Hepatocyte (in vitro differentiated cells): ENCODE measurements around the gene COL4A2. TPM values are rescaled to one million over a fixed set of nuclear protein-coding genes. Genes with fewer than 3 reads are reported as not detected.

Experiments used
- DNase-seq: peaks from one replicate; pipeline ENCODE4 v3.0.0-alpha.2; 2016; ENCODE audit warnings: low spot score
- H2AFZ ChIP-seq: fragments of 200-600 bp; sonication (generic); 2 replicates; pipeline ENCODE4 v1.6.0; 2016; ENCODE audit warnings: antibody characterized with exemption, mild to moderate bottlenecking
- H3K27ac ChIP-seq: fragments of 200-600 bp; sonication (generic); 2 replicates; pipeline ENCODE4 v1.5.1; 2016; ENCODE audit warnings: mild to moderate bottlenecking
- H3K27me3 ChIP-seq: fragments of 200-600 bp; sonication (generic); 2 replicates; pipeline ENCODE4 v1.6.1; 2016
- H3K36me3 ChIP-seq: fragments of 200-600 bp; sonication (generic); replicated peaks from 2 replicates; pipeline ENCODE4 v1.5.1; 2016; ENCODE audit warnings: low read depth; ENCODE audit not compliant: insufficient read depth
- H3K4me1 ChIP-seq: fragments of 200-600 bp; sonication (generic); 2 replicates; pipeline ENCODE4 v1.5.1; 2016; ENCODE audit warnings: mild to moderate bottlenecking, moderate library complexity; ENCODE audit not compliant: insufficient read depth
- H3K4me2 ChIP-seq: fragments of 200-600 bp; sonication (generic); 2 replicates; pipeline ENCODE4 v1.6.0; 2016
- H3K4me3 ChIP-seq: fragments of 200-600 bp; sonication (generic); 2 replicates; pipeline ENCODE4 v1.5.1; 2016; ENCODE audit warnings: mild to moderate bottlenecking
- H3K79me2 ChIP-seq: fragments of 200-600 bp; sonication (generic); 2 replicates; pipeline ENCODE4 v1.6.0; 2017; ENCODE audit warnings: mild to moderate bottlenecking
- H3K9me2 ChIP-seq: fragments of 200-600 bp; sonication (generic); replicated peaks from 2 replicates; pipeline ENCODE4 v1.6.0; 2017; ENCODE audit warnings: mild to moderate bottlenecking; ENCODE audit not compliant: insufficient read depth
- H3K9me3 ChIP-seq: fragments of 200-600 bp; sonication (generic); 2 replicates; pipeline ENCODE4 v1.5.1; 2016; ENCODE audit warnings: low read depth, mild to moderate bottlenecking
- H4K20me1 ChIP-seq: fragments of 200-600 bp; sonication (generic); 2 replicates; pipeline ENCODE4 v1.6.0; 2016; ENCODE audit warnings: mild to moderate bottlenecking; ENCODE audit not compliant: insufficient read depth, poor library complexity, severe bottlenecking
- EZH2 ChIP-seq: fragments of 200-600 bp; sonication (generic); IDR thresholded peaks from 2 replicates; pipeline ENCODE4 v1.6.1; 2016; ENCODE audit warnings: antibody characterized with exemption, mild to moderate bottlenecking, borderline replicate concordance
- EZH2phosphoT487 ChIP-seq: fragments of 200-600 bp; sonication (generic); IDR thresholded peaks from one replicate; pipeline ENCODE4 v1.6.1; 2018; ENCODE audit warnings: antibody characterized with exemption, mild to moderate bottlenecking, low read depth, moderate library complexity; ENCODE audit not compliant: unreplicated experiment, severe bottlenecking
- WGBS: methylation state at CpG from one replicate; pipeline ENCODE4 v1.1.6; 2016; ENCODE audit warnings: low lambda C conversion rate; ENCODE audit errors: missing lambda C conversion rate; 5-methylcytosine and 5-hydroxymethylcytosine counted together
- polyA plus RNA-seq: library from polyadenylated mRNA; unstranded; fragments of >200 nt; fragmentation: Nextera tagmentation; extraction: Ambion mirVana; gene quantifications from 2 replicates; pipeline ENCODE4 v1.2.1, GENCODE V29; 2016
- total RNA-seq: library from RNA; depleted of rRNA; stranded (reverse); fragments of >200 nt; gene quantifications from 2 replicates; pipeline ENCODE4 v1.2.3, GENCODE V29; 2014
- TF ChIP-seq, protein P1 (sequence below): fragments of 200-600 bp; sonication (generic); IDR thresholded peaks from 2 replicates; pipeline ENCODE4 v1.5.1; 2016; ENCODE audit warnings: antibody characterized with exemption, mild to moderate bottlenecking; ENCODE audit not compliant: poor library complexity

The COL4A2 gene
- total and polyA plus RNA-seq, 2 experiments from 2014 or later: 171 to 221 TPM

DNA sequence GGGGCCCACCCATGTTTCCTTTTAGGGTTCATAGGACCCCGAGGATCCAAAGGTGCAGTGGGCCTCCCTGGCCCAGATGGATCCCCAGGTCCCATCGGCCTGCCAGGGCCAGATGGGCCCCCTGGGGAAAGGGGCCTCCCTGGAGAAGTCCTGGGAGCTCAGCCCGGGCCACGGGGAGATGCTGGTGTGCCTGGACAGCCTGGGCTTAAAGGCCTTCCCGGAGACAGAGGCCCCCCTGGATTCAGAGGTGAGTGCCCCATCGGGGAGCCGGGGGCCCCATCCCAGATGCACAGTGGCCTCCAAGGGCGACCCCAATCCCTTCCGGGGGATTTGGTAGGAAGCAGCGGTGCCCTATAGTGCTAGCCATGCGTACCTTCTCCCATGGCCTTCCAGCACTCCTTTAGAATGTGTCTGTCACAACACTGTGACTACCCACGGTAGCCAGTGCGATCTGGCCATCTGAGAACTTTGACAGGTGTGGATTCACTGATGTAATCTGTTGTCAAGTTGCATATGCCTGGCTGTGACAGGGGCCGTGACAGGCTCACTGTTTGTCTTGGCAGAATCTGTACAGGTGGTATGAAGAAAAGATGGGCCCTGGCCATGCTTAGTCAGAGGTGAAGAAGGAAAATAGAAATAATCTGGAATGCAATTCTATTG is 165.9 kb downstream of the COL4A2 start:
- WGBS: 97% methylated on average over 14 of the region's 14 CpGs
- H3K36me3 ChIP-seq: no peaks in the 10 kb centered on the region
- no peaks in the 10 kb centered on the region for H3K79me2 ChIP-seq
- no peaks in the 10 kb centered on the region for H3K4me1 ChIP-seq
- H4K20me1 ChIP-seq: no peaks in the 10 kb centered on the region
- H3K4me3 ChIP-seq: no peak overlapping the region
- no peak overlapping the region for H3K27ac ChIP-seq
- no peaks in the 10 kb centered on the region for H3K27me3 ChIP-seq
- no peak overlapping the region for H3K4me2 ChIP-seq
- no peaks in the 10 kb centered on the region for H3K9me2 ChIP-seq
- H3K9me3 ChIP-seq: no peaks in the 10 kb centered on the region
- H2AFZ ChIP-seq: no peak overlapping the region
- no peak for DNase-seq
- TF ChIP-seq EZH2phosphoT487 (no peak), EZH2 (no peak)
- TF ChIP-seq, protein P1, sequence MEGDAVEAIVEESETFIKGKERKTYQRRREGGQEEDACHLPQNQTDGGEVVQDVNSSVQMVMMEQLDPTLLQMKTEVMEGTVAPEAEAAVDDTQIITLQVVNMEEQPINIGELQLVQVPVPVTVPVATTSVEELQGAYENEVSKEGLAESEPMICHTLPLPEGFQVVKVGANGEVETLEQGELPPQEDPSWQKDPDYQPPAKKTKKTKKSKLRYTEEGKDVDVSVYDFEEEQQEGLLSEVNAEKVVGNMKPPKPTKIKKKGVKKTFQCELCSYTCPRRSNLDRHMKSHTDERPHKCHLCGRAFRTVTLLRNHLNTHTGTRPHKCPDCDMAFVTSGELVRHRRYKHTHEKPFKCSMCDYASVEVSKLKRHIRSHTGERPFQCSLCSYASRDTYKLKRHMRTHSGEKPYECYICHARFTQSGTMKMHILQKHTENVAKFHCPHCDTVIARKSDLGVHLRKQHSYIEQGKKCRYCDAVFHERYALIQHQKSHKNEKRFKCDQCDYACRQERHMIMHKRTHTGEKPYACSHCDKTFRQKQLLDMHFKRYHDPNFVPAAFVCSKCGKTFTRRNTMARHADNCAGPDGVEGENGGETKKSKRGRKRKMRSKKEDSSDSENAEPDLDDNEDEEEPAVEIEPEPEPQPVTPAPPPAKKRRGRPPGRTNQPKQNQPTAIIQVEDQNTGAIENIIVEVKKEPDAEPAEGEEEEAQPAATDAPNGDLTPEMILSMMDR: no peak

DNA sequence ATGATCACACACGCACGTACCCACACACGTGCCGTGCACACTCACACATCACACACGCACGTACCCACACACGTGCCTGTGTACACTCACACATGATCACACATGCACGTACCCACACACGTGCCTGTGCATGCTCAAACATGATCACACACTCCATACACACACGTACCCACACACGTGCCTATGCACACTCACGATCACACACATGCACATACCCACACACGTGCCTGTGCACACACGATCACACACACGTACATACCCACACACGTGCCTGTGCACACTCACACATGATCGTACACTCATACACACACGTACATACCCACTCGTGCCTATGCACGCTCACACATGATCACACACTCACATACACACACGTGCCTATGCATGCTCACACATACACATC is 167.6 kb downstream of the COL4A2 start:
- H3K9me2 ChIP-seq: no peaks in the 10 kb centered on the region
- no peaks in the 10 kb centered on the region for H3K9me3 ChIP-seq
- no peak overlapping the region for H2AFZ ChIP-seq
- H3K27ac ChIP-seq: no peak overlapping the region
- no peaks in the 10 kb centered on the region for H4K20me1 ChIP-seq
- H3K79me2 ChIP-seq: no peaks in the 10 kb centered on the region
- TF ChIP-seq EZH2 (no peak), EZH2phosphoT487 (no peak)
- TF ChIP-seq, protein P1: no peak
- H3K27me3 ChIP-seq: no peaks in the 10 kb centered on the region
- no peak overlapping the region for H3K4me2 ChIP-seq
- DNase-seq: no peak
- 98% methylated on average over 17 of the region's 21 CpGs for WGBS
- no peaks in the 10 kb centered on the region for H3K36me3 ChIP-seq
- H3K4me1 ChIP-seq: no peaks in the 10 kb centered on the region
- no peak overlapping the region for H3K4me3 ChIP-seq

DNA sequence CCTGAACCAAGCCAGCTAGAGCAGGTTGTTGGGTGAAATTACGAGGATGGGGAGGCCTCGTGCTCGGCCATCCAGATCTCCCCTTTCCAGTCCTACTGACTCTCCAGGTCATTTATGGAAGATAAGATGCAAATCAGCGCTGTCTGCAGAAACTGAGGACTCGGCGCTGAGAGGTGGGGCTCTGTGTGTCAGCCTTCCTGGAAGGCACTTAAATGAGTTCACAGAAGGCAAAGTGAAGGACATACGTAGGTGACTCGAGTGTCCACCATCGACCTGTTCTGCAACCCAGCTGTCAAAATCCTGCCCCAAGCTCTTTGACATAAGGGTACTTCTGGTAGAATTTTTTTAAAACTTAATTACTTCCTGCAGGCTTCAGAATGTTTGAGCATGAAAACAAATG is 168.0 kb downstream of the COL4A2 start:
- no peak overlapping the region for H2AFZ ChIP-seq
- no peaks in the 10 kb centered on the region for H3K27me3 ChIP-seq
- no peaks in the 10 kb centered on the region for H3K79me2 ChIP-seq
- TF ChIP-seq EZH2 (no peak), EZH2phosphoT487 (no peak)
- TF ChIP-seq, protein P1: no peak
- no peak for DNase-seq
- no peaks in the 10 kb centered on the region for H3K4me1 ChIP-seq
- no peaks in the 10 kb centered on the region for H3K36me3 ChIP-seq
- no peaks in the 10 kb centered on the region for H3K9me2 ChIP-seq
- H3K27ac ChIP-seq: no peak overlapping the region
- H3K9me3 ChIP-seq: no peaks in the 10 kb centered on the region
- no peak overlapping the region for H3K4me2 ChIP-seq
- H3K4me3 ChIP-seq: no peak overlapping the region
- WGBS: 83% methylated on average over 9 of the region's 9 CpGs
- no peaks in the 10 kb centered on the region for H4K20me1 ChIP-seq
